ENCODE data around the gene ETV7.

The ETV7 gene

GRCh38 chr6:36320475-36320874 is 67.0 kb downstream of the ETV7 start:
- DNase-seq (ENCODE audit: low read depth): no peak

DNA sequence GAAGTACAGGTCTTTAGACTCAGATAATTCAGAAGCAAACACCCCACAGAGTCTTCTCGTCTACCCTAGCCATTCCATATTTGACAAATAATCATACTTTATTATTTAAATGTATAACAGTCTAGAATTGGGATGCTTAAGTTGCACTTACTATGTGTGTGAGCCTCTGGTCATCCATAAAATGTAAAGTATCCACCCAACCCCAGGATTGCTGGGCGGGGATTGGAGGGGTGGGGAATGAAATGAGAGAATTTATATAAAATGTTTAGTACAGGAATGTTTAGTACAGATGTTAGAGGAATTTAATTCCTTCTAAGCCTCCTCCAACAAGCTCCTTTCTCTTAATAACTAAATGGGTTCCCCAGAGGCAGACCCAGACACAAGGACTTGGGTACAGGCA is 67.6 kb downstream of the ETV7 start:
- DNase-seq (ENCODE audit: low read depth): no peak

DNA sequence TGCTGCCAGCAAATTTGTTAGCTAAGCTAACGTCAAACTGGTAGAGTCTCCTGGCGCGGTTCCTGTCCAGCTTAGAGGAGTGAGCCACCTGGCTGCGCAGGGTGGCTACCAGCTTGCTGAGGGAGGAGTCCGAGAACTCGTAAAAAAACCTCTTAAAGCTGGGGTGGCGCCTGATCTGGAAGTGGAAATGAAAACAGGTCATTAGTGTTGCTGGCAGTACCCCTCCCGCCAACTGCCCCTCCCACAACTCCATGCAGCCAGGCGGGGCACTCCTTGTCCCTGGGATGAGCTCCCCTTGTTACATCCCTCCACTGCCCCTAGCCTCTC is 68.1 kb downstream of the ETV7 start:
- no peak for DNase-seq (ENCODE audit: low read depth)

GRCh38 chr6:36318690-36319435 is 68.6 kb downstream of the ETV7 start:
- no peak for DNase-seq (ENCODE audit: low read depth)

GRCh38 chr6:36317623-36318022 is 69.8 kb downstream of the ETV7 start:
- no peak for DNase-seq (ENCODE audit: low read depth)
